NCI-H187 (cell line): ENCODE data around the gene UGT3A1.
"Not testable (repeated sequence)": the region's sequence is repeated elsewhere in the genome, so short reads cannot be mapped to it uniquely, and the experiment has no call there.

Experiments
- DNase-seq, 2 experiments: peaks; one replicate each; lab custom pipeline; 2025; lab: John Stamatoyannopoulos, UW

UGT3A1 gene

DNA sequence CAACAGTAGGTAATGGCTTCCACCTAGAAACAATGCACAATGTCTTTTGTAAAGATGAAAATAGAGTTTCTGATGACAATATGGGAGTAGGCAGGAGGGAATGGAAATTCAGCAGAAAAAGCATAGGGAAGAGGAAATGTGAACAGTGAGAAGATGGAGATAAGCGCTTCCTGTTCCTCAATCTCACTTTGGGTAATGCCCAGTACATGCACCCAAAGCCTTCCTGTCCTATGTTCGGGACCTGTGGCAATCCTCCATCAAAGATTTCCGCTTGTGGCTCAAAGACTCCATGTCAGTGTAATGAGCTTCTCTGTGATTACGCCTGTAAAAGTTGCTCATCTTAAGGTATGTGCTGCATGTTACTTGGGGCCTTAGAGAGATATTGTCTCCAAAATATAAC is 2.7 kb downstream of the UGT3A1 start:
- DNase-seq, result no peak

DNA sequence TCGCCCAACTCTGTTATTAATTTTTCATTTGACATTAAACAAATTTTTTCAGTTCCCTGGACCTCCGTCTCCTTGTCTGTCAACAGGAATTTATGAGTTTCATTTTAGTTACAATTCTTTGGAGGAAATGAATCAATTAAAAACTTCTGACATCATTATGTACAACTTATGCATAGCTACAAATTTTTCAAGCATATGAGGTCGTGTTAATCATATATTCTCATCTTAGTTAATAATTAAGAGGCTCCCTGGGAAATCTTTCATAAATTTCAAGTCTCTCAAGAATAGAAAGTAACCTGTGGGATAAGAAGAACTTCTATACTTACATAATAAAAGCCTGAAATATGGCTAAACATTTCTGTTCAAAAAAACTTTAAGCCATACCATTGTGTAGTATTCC is 3.4 kb downstream of the UGT3A1 start:
- DNase-seq, result no peak

DNA sequence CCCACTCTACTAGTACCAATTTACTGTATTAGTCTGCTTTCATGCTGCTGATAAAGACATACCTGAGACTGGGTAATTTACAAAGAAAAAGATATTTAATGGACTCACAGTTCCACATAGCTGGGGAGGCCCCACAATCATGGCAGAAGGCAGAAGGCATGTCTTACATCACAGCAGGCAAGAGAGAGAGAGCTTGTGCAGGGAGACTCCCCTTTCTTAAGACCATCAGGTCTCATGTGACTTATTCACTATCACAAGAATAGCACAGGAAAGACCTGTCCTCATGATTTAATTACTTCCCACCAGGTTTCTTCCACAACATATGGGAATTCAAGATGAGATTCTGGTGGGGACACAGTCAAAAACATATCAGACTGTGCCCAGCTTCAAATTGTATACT is 11.5 kb downstream of the UGT3A1 start:
- no peak for DNase-seq

DNA sequence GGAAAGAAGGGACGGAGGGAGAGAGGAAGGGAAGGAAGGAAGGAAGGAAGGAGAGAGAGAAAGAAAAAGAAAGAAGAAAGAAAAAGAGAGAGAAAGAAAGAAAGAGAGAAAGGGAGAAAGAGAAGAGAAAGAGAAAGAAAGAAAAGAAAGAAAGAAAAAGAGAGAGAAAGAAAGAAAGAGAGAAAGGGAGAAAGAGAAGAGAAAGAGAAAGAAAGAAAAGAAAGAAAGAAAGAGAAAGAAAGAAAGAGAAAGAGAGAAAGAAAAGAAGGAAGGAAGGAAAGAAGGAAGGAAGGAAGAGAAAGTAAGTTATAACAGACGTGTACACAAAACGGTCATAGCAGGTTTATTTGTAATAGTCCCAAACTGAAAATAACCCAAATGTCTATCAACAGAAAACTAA is 14.3 kb downstream of the UGT3A1 start:
- not testable (repeated sequence) for DNase-seq

DNA sequence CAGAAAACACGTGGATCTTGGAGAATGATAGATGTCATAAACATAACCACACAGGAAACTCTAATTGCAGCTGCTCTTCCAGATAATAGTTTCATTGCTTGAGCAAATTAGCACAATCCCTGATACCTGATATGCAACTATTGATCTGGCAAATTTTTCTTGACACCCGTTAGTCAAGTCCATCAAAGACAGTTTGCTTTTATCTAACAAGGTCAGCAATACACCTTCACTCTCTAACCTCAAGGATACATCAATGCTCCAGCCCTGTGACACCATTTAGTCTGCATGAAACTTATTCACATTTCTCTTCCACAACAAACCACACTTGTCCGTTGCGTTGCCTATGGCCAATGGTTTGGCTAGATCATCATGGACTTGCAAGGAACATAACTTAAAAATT is 16.6 kb downstream of the UGT3A1 start:
- no peak for DNase-seq

DNA sequence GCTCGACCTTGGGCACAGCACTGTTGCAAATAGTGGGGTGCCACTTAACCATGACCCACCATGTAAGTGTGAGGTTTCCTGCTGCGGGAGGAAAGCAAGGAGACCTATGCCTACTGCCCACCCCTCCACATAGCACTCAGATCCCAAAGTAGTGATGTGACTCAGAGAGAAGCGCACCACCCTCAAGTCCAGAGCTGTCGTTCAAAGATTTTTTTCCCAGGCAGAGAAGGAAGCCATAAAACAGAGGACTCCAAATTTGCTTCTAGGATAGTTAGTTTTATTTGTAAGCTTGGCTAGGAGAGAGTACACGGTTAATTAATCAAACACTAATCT is 19.3 kb downstream of the UGT3A1 start:
- no peak for DNase-seq

DNA sequence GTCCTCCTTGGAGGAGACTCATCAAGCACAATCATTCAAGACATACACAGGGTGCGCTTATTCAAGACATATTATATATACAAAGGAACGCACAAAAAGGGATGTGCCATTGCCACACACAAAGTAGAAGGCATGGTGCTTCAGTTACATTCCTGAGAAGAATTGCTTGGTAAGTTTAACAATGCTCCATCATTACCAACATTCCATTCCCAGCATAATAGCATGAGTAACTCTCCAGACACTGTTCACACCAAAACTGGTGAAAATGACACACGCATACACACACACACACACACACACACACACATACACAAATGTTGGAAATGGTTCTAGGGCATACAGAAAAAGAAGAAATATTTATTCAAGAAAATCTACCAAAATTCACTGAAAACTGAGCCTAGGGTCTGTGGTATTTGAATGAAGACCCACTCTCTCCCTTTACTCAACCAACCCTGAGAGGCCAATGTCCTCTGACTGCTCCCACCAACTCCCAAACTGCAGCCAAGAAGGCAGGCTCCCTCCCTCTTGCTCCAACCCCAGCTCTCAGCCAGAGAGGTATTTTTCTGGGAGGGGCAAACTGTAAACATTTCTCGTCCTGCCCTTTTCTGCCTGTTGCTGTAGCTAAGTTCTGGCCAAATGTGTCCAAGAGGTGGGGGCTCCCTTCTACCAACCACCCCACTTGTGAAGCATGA is 19.9 kb downstream of the UGT3A1 start:
- DNase-seq, result no peak

DNA sequence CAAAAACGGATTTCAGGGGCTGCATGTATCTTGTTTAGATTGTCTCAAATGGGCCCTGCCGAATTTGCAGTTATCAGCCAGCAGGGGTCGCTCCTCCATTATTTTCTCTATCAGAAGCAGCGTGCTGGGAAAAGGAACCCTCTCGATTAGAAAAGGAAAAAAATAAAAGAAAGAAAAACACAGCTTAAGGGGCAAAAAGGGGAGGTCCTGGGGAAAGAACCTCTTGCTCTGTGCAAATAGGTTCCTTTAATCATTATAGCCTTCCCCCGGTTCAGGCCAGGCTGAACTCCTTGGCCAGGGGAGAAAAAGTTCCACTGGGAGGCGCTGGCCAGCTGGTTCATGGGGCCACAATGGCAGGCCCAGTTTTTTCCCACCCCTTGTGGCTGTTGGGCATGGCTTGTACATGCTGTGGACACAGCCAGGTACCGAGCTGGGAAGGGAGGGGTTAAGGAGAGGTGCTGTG is 27.8 kb downstream of the UGT3A1 start:
- DNase-seq, result peak; percentile 25 to 35

- DNase-seq, result no peak
Measured at GRCh38 chr5:35960328-35960727, 30.9 kb downstream of the UGT3A1 start.

- DNase-seq, result no peak
Measured at GRCh38 chr5:35956429-35956828, 34.8 kb downstream of the UGT3A1 start.

DNA sequence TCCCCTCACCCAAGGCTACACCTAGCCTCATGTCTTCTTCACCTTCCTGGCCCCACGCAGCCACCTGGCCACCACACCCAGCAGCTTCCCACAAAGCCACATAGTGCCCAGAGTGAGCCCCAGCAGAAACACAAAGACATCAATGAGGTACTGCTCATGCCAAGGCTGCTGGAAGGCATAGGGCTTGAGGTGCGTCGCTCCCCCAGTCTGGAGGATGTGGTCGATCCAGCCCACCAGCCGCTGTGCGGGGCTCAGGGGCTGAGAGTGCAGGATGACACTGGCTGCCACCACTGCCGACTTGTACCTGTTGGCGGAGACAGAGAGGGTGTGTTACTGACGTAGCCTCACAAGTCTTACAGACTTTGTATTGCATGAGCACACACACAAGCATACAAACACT is 37.0 kb downstream of the UGT3A1 start:
- DNase-seq, result no peak

- DNase-seq, result no peak
Measured at GRCh38 chr5:35947085-35947484, 44.1 kb downstream of the UGT3A1 start.

- DNase-seq, result no peak
Measured at GRCh38 chr5:35939639-35940038, 51.6 kb downstream of the UGT3A1 start.

GRCh38 chr5:35938568-35939227 is 52.5 kb downstream of the UGT3A1 start, which contains the start of gene CAPSL:
Gene CAPSL, minus strand, starts transcription at chr5:35938622. Its CDS starts 17,502 bp downstream, at chr5:35921120.
- DNase-seq, result no peak

GRCh38 chr5:35926389-35927051 is 64.7 kb downstream of the UGT3A1 start:
- DNase-seq, result peak; percentile 7 to 31

DNA sequence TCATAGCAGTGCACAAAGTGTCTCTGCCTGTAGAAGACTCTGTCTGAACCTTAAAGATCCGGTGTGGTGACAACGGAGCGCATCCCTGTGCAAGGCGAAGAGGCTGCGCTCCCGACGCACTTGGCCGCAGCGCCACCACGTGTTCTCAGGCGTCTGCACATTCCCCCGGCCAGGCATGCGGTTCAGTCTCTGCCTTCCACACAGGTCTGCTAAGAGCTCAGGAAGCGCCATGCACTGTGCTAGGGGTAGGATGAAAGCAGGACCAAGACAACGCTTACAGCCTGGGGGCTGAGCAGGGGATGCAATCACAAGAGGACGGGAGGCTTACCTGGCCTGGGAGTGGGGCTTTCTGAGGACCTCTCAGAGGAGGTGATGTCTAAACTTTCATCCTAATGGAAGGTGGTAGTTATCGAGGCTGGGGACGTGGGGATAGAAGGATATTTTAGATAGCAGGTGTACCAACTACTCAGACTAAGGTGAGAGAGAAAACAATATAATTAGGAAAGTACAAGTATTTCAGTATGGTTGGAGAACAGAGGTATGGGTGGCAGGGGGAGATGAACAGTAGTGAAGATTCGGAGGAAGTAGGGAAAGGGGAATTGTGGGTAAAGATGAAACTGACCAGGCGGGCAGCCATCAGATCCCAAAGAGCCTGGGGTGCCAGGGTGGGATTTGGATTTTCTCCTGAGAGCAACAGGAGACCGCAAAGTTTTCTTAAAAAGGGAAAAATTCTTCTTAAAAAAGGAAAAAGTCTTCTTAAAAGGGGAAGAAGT is 66.1 kb downstream of the UGT3A1 start:
- DNase-seq, result no peak

- no peak for DNase-seq
Measured at GRCh38 chr5:35924122-35924949, 66.9 kb downstream of the UGT3A1 start.

DNA sequence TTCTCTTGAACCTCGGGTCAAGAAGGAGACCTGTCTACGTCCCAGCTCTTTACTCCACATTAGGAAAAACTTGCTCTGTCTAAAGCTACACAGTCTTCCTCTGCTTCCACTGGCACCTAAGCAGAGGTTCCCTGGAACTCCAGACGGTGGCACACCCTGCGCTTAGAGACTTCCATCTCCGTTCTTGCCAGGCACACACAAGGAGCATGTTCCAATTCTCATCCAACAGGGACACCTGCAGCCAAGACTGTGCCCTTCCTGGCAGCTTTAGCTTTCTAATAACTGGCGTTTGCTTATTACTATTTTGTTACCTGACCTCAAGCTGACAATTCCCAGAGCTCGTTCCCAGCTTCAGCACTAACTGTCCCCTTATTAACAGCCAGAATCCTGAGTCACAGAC is 68.7 kb downstream of the UGT3A1 start:
- DNase-seq, result no peak

DNA sequence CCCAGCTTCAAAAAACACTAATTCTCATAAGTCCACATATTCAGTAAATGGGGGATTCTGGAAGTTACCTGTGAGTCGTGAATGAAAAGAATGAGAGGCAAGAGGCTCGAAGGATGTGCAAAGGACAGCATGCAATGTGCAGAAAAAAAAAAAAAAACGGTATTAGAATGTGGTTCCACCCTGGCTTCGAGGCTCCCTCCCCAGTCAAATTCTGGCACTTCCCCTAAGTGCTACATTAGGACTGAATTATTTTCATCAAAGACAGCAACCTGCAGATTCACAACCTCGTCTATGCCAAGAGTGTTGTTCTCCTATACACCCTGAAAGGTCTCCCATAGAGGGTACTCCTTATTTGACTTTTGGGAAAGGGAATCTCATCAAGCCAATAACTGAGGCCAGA is 69.3 kb downstream of the UGT3A1 start:
- DNase-seq, result no peak

- no peak for DNase-seq
Measured at GRCh38 chr5:35920890-35921289, 70.3 kb downstream of the UGT3A1 start.

DNA sequence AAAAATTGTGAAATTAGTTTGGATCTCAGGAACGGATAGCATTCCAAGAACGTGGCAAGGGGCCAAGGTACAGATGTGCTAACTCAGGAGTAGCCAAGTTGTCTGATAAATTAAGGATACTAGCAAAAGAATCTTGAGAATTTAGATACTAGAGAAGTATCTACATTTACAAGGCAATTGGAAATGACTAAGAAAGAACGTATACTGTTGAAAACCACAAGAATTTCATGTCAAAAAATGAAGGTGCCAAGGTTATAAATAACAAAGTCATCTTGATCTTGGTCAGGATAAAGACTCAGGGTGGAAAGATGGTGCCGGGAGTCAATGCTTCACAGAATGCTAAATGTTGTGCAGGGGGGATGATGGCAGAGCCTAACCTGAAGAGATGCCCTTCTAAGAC is 72.0 kb downstream of the UGT3A1 start:
- DNase-seq, result no peak

GRCh38 chr5:35908814-35909213 is 82.4 kb downstream of the UGT3A1 start:
- no peak for DNase-seq
